ENCODE measurements around the gene LY6G5C. TPM values are rescaled to one million over a fixed set of nuclear protein-coding genes. Genes with fewer than 3 reads are reported as not detected.

LY6G5C gene
- total and polyA plus RNA-seq, 7 experiments from 2014 or later: 2.4 to 10.2 (median 3.2) TPM

DNA sequence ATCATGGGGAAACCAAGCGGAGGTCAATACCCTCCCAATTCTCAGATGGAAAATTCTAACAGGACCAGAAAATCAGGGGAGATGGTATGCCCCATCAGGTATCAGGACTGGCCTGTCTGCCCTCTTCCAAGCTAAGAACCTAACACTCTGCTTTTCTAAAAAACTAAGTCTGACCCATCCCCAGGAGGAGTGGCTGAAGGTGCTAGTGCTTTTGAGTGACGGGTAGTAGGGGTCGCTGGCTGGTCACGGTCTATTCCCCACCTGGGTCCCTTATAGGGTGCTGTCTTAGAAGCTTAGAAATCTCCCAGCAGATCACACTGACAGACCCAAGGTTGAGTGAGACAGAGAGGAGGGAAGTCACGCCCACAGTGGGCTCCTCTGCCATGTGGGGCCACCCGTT is 12.7 kb upstream of the LY6G5C start:
- intact Hi-C loops (cut with micrococcal nuclease): no loop called here
- H3K36me3 ChIP-seq (ENCODE audit: control insufficient read depth in 2 of 3, insufficient read depth in 3 of 3, low read length in 3 of 3): peaks cover 10 to 79% (median 11%) of the 10 kb centered on the region in 3 experiments
- H3K9me3 ChIP-seq (ENCODE audit: control insufficient read depth in 2 of 3, low read length in 3 of 3): no peaks in the 10 kb centered on the region
- DNase-seq (no peak), ATAC-seq (no peak)
- no peaks in the 10 kb centered on the region for H3K27me3 ChIP-seq (ENCODE audit: control insufficient read depth in 2 of 2, insufficient read depth in 2 of 2, low read length in 2 of 2)
- H3K4me1 Mint-ChIP-seq: peaks cover 9 to 17% (median 12%) of the 10 kb centered on the region in 7 donors
- ChIA-PET POLR2A (interaction anchor here (0.6 to 2.2 kb wide), 2 partner anchors 10 to 128 kb away, joined by 3 to 13 read pairs; partner anchors contain the start of gene ABHD16A), CTCF (no interaction called here)
- peaks cover 3 to 30% (median 12%) of the 10 kb centered on the region in 5 donors for H3K36me3 Mint-ChIP-seq
- no peak overlapping the region for H3K27ac ChIP-seq (ENCODE audit: low read depth, low read length)
- H3K4me3 Mint-ChIP-seq: no peak overlapping the region
- no peak overlapping the region for H3K4me3 ChIP-seq (ENCODE audit: low read length)
- no peaks in the 10 kb centered on the region for H3K4me1 ChIP-seq (ENCODE audit: control insufficient read depth in 2 of 2, insufficient read depth in 2 of 2, low read length in 2 of 2)
- no peaks in the 10 kb centered on the region for H3K27me3 Mint-ChIP-seq
- H3K27ac Mint-ChIP-seq: peak overlapping the region in 1 of 9 donors; percentile 14
- no peaks in the 10 kb centered on the region for H3K9me3 Mint-ChIP-seq

DNA sequence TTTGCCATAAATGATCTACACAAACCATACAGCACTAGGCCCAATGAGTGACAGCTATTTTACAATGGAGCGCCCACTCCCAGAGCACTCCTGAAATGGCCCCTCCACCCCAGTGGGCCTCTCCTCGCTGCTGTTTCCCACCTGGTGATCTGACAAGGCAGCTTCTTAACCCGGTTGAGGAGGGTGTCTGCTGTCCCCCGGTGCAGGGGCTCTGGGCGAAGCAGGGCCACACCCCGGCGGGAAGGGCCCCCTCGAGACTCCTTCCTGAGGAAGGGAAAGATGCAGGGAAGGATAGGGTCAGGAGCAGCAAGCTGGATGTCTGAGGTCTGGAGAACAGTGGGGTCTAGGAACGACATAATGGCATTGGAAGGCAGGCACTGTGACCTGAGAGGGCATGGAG is 12.0 kb upstream of the LY6G5C start:
- Mint-ChIP-seq H3K36me3 (peaks cover 3 to 30% (median 10%) of the 10 kb centered on the region in 5 donors), H3K4me3 (no peak overlapping the region), H3K4me1 (peaks cover 5 to 13% (median 10%) of the 10 kb centered on the region in 7 donors), H3K27me3 (no peaks in the 10 kb centered on the region), H3K9me3 (no peaks in the 10 kb centered on the region), H3K27ac (peak overlapping the region in 1 of 9 donors; percentile 48)
- peaks cover 11 to 86% (median 17%) of the 10 kb centered on the region in 3 experiments for H3K36me3 ChIP-seq (ENCODE audit: control insufficient read depth in 2 of 3, insufficient read depth in 3 of 3, low read length in 3 of 3)
- ChIA-PET POLR2A (interaction anchor here (1.4 to 2.2 kb wide), 2 partner anchors 10 to 40 kb away, joined by 3 to 13 read pairs; partner anchors contain the start of gene ABHD16A), CTCF (no interaction called here)
- H3K4me3 ChIP-seq (ENCODE audit: low read length): no peak overlapping the region
- no peaks in the 10 kb centered on the region for H3K9me3 ChIP-seq (ENCODE audit: control insufficient read depth in 2 of 3, low read length in 3 of 3)
- no peak for ATAC-seq
- no peak for DNase-seq
- intact Hi-C loops (cut with micrococcal nuclease): no loop called here
- H3K27me3 ChIP-seq (ENCODE audit: control insufficient read depth in 2 of 2, insufficient read depth in 2 of 2, low read length in 2 of 2): no peaks in the 10 kb centered on the region
- H3K4me1 ChIP-seq (ENCODE audit: control insufficient read depth in 2 of 2, insufficient read depth in 2 of 2, low read length in 2 of 2): no peaks in the 10 kb centered on the region
- H3K27ac ChIP-seq (ENCODE audit: low read depth, low read length): no peak overlapping the region

DNA sequence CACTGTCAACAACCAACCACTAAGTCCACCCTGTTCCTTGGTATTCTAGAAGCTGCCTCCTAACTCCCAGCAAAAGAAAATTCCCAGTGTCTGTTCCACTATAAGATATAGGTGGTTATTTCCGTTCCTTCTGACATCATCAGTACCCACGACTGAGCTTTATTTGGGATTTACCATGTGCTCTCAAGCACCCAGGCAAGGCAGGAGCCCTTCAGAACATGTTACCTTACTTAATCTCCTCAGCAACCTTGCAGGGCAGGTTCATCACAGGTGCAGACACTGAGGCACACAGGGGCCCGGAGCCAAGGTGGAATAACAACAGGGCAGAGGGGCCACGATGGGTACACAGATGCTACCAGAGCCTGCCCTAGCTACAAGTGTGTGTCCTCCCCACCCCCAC is 11.5 kb upstream of the LY6G5C start:
- Histone ChIP-seq H3K27me3 (ENCODE audit: control insufficient read depth in 2 of 2, insufficient read depth in 2 of 2, low read length in 2 of 2) (no peaks in the 10 kb centered on the region), H3K4me3 (ENCODE audit: low read length) (no peak overlapping the region), H3K27ac (ENCODE audit: low read depth, low read length) (no peak overlapping the region), H3K4me1 (ENCODE audit: control insufficient read depth in 2 of 2, insufficient read depth in 2 of 2, low read length in 2 of 2) (no peaks in the 10 kb centered on the region), H3K36me3 (ENCODE audit: control insufficient read depth in 2 of 3, insufficient read depth in 3 of 3, low read length in 3 of 3) (peaks cover 11 to 87% (median 22%) of the 10 kb centered on the region in 3 experiments), H3K9me3 (ENCODE audit: control insufficient read depth in 2 of 3, low read length in 3 of 3) (no peaks in the 10 kb centered on the region)
- peaks cover 0 to 7% (median 5%) of the 10 kb centered on the region in 7 donors for H3K4me1 Mint-ChIP-seq
- POLR2A ChIA-PET: interaction anchor here (1.0 to 1.4 kb wide), 2 partner anchors 10 to 39 kb away, joined by 3 read pairs; partner anchors contain the start of gene ABHD16A
- peak overlapping the region in 1 of 9 donors; percentile 46 for H3K27ac Mint-ChIP-seq
- DNase-seq (no peak), ATAC-seq (no peak)
- H3K9me3 Mint-ChIP-seq: no peaks in the 10 kb centered on the region
- intact Hi-C loops (cut with micrococcal nuclease): no loop called here
- no peaks in the 10 kb centered on the region for H3K27me3 Mint-ChIP-seq
- CTCF ChIA-PET: no interaction called here
- no peak overlapping the region for H3K4me3 Mint-ChIP-seq
- H3K36me3 Mint-ChIP-seq: peaks cover 3 to 32% (median 6%) of the 10 kb centered on the region in 5 donors

DNA sequence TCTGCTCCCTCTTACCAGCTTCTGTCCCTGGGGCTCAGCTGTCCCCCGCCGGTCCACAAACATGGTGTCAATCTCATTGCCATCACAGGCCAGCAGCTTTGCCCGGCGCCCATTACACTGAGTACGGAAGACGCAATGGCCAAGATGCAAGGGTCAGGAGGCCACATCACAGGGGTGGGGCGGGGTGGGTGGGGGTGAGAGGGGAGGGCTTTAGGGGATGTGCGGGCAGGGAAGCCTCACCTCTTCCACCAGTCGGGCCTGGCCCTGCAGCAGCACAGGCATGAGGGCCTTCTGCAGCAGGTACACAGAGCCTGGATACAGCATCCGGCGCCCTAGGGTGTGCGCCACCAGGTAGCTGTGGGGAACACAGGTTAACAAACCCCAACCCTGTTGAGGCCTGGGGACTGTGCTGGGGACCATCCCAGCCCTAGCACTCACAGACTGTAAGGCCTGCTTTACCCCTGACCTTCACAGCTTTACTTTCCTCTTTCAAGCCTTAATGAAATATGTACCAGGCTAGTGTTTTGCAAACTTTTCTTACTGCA is 10.8 kb upstream of the LY6G5C start:
- Histone ChIP-seq H3K4me3 (ENCODE audit: low read length) (no peak overlapping the region), H3K36me3 (ENCODE audit: control insufficient read depth in 2 of 3, insufficient read depth in 3 of 3, low read length in 3 of 3) (peaks cover 8 to 87% (median 27%) of the 10 kb centered on the region in 3 experiments), H3K27ac (ENCODE audit: low read depth, low read length) (no peak overlapping the region), H3K4me1 (ENCODE audit: control insufficient read depth in 2 of 2, insufficient read depth in 2 of 2, low read length in 2 of 2) (no peaks in the 10 kb centered on the region), H3K27me3 (ENCODE audit: control insufficient read depth in 2 of 2, insufficient read depth in 2 of 2, low read length in 2 of 2) (no peaks in the 10 kb centered on the region), H3K9me3 (ENCODE audit: control insufficient read depth in 2 of 3, low read length in 3 of 3) (no peaks in the 10 kb centered on the region)
- ATAC-seq (no peak), DNase-seq (no peak)
- ChIA-PET POLR2A (interaction anchor here (1.0 to 1.4 kb wide), 2 partner anchors 11 to 38 kb away, joined by 3 read pairs; partner anchors contain the start of gene ABHD16A), CTCF (interaction anchor here (0.6 kb wide), 1 partner anchor 23 kb away, joined by 4 read pairs; the partner anchor contains the start of gene LY6G6D)
- H3K27me3 Mint-ChIP-seq: no peaks in the 10 kb centered on the region
- no peak overlapping the region for H3K4me3 Mint-ChIP-seq
- intact Hi-C loops (cut with micrococcal nuclease): no loop called here
- H3K36me3 Mint-ChIP-seq: peaks cover 0 to 26% (median 5%) of the 10 kb centered on the region in 5 donors
- peak overlapping the region in 1 of 9 donors; percentile 56 for H3K27ac Mint-ChIP-seq
- no peaks in the 10 kb centered on the region for H3K9me3 Mint-ChIP-seq
- peaks cover 0 to 6% (median 0%) of the 10 kb centered on the region in 7 donors for H3K4me1 Mint-ChIP-seq

DNA sequence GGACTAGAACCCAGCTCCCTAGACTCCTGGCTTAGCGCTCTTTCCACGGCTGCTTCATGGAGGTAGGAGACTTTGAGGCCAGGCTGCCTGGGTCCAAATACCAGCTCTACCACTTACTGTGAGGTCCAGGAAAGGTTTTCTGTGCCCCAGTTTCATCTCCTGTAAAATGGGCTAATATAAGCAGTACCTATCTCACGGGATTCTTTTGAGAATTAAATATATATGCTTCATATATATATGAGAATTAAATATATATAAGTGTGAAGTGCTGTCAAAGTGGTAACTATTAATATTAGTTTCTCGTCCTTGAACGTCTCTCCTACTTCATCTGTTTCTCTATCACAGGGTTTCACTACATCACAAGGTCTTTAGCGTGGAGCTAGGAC is 10.2 kb upstream of the LY6G5C start:
- H3K27ac ChIP-seq (ENCODE audit: low read depth, low read length): no peak overlapping the region

GRCh38 chr6:31690231-31691077 is 9.6 kb upstream of the LY6G5C start:
- intact Hi-C loops (cut with micrococcal nuclease): no loop called here
- no peaks in the 10 kb centered on the region for H3K9me3 Mint-ChIP-seq
- peak overlapping the region in 2 of 9 donors; percentile 32 to 59 for H3K27ac Mint-ChIP-seq
- H3K4me1 Mint-ChIP-seq: peaks cover 0 to 6% (median 0%) of the 10 kb centered on the region in 7 donors
- ATAC-seq (no peak), DNase-seq (no peak)
- no peaks in the 10 kb centered on the region for H3K27me3 Mint-ChIP-seq
- H3K36me3 Mint-ChIP-seq: peaks cover 0 to 31% (median 10%) of the 10 kb centered on the region in 5 donors
- Histone ChIP-seq H3K4me3 (ENCODE audit: low read length) (no peak overlapping the region), H3K27me3 (ENCODE audit: control insufficient read depth in 2 of 2, insufficient read depth in 2 of 2, low read length in 2 of 2) (no peaks in the 10 kb centered on the region), H3K27ac (ENCODE audit: low read depth, low read length) (no peak overlapping the region), H3K36me3 (ENCODE audit: control insufficient read depth in 2 of 3, insufficient read depth in 3 of 3, low read length in 3 of 3) (peaks cover 8 to 90% (median 23%) of the 10 kb centered on the region in 3 experiments), H3K9me3 (ENCODE audit: control insufficient read depth in 2 of 3, low read length in 3 of 3) (no peaks in the 10 kb centered on the region), H3K4me1 (ENCODE audit: control insufficient read depth in 2 of 2, insufficient read depth in 2 of 2, low read length in 2 of 2) (no peaks in the 10 kb centered on the region)
- no peak overlapping the region for H3K4me3 Mint-ChIP-seq
- ChIA-PET POLR2A (interaction anchor here (0.9 to 1.3 kb wide), 4 partner anchors 9 to 173 kb away, joined by 3 to 5 read pairs (median 4); partner anchors contain the start of genes ABHD16A and LY6G5C), CTCF (interaction anchor here (0.9 kb wide), 1 partner anchor 173 kb away, joined by 3 read pairs; no protein-coding TSS in a partner anchor)

More for the DNA sequence above, 10.2 kb upstream of the LY6G5C start:
- intact Hi-C loops (cut with micrococcal nuclease): no loop called here
- H3K27me3 Mint-ChIP-seq: no peaks in the 10 kb centered on the region
- Histone ChIP-seq H3K4me1 (ENCODE audit: control insufficient read depth in 2 of 2, insufficient read depth in 2 of 2, low read length in 2 of 2) (no peaks in the 10 kb centered on the region), H3K9me3 (ENCODE audit: control insufficient read depth in 2 of 3, low read length in 3 of 3) (no peaks in the 10 kb centered on the region), H3K4me3 (ENCODE audit: low read length) (no peak overlapping the region), H3K27me3 (ENCODE audit: control insufficient read depth in 2 of 2, insufficient read depth in 2 of 2, low read length in 2 of 2) (no peaks in the 10 kb centered on the region), H3K36me3 (ENCODE audit: control insufficient read depth in 2 of 3, insufficient read depth in 3 of 3, low read length in 3 of 3) (peaks cover 8 to 87% (median 23%) of the 10 kb centered on the region in 3 experiments)
- ChIA-PET CTCF (interaction anchor here (0.6 to 0.9 kb wide), 2 partner anchors 24 to 173 kb away, joined by 3 to 4 read pairs; partner anchors contain the start of gene LY6G6D), POLR2A (interaction anchor here (0.9 to 1.0 kb wide), 2 partner anchors 9 to 12 kb away, joined by 3 to 5 read pairs; partner anchors contain the start of gene ABHD16A)
- H3K4me1 Mint-ChIP-seq: peaks cover 0 to 6% (median 0%) of the 10 kb centered on the region in 7 donors
- H3K36me3 Mint-ChIP-seq: peaks cover 0 to 30% (median 9%) of the 10 kb centered on the region in 5 donors
- ATAC-seq (no peak), DNase-seq (no peak)
- H3K27ac Mint-ChIP-seq: no peak overlapping the region
- no peaks in the 10 kb centered on the region for H3K9me3 Mint-ChIP-seq
- H3K4me3 Mint-ChIP-seq: no peak overlapping the region

All from naive thymus-derived CD4-positive, alpha-beta T cell (primary cell).